Right lobe of liver (tissue), 4 donors: ENCODE data around the gene TPRG1L.

Source experiments
- POLR2A ChIP-seq: fragments of 450-650 bp; IDR thresholded peaks from one replicate; pipeline ENCODE4 v1.6.1; 2017; ENCODE audit warnings: antibody characterized with exemption, mild to moderate bottlenecking
- TF ChIP-seq, protein P1 (sequence below), 4 donors: fragments of 200-600 bp in 3 of 4; fragments of 450-650 bp in 1 of 4; IDR thresholded peaks; one replicate each; pipeline versions ENCODE4 v1.5.1 to v1.8.0; 2016 to 2022; ENCODE audit warnings: antibody characterized with exemption in 4 of 4, mild to moderate bottlenecking in 2 of 4
- donor health status: DM: no; HTN: no; CAD: no.
- donor health status: DM: no; HTN: no; CAD: no.
- donor health status: DM: no; HTN: yes; CAD: no.

DNA sequence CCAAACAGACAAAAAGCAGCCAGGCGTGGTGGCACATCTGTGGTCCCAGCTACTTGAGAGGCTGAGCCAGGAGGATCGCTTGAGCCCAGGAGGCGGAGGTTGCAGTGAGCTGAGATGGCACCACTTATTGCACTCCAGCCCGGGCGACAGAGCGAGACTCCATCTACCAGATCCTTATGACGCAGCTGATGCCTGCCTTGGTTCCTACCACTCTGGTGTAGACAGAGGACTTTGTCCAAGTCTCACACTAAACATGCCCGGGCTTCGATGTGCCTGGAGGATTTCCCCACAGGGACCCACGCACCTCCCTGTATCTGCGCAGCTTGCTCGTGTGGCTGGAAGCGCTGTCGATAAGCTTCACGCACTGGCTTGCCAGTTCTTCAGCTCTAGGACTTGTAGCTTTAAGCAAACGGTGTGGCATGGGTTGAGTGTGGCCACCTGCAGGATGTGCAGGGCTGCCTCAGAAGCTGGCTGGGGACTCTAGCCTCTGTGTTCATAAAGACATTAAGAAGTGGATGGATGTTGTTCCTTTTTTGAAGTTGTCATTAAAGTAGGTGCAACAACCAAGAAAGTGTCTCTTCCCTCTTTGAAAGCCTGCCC is 4.8 kb downstream of the TPRG1L start:
- TF ChIP-seq, protein P1, sequence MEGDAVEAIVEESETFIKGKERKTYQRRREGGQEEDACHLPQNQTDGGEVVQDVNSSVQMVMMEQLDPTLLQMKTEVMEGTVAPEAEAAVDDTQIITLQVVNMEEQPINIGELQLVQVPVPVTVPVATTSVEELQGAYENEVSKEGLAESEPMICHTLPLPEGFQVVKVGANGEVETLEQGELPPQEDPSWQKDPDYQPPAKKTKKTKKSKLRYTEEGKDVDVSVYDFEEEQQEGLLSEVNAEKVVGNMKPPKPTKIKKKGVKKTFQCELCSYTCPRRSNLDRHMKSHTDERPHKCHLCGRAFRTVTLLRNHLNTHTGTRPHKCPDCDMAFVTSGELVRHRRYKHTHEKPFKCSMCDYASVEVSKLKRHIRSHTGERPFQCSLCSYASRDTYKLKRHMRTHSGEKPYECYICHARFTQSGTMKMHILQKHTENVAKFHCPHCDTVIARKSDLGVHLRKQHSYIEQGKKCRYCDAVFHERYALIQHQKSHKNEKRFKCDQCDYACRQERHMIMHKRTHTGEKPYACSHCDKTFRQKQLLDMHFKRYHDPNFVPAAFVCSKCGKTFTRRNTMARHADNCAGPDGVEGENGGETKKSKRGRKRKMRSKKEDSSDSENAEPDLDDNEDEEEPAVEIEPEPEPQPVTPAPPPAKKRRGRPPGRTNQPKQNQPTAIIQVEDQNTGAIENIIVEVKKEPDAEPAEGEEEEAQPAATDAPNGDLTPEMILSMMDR (IDR thresholded peaks at IDR 0.05): no peak
- TF ChIP-seq POLR2A: no peak
